Lung (tissue), 12 donors: ENCODE results near the gene URM1. TPM values are rescaled to one million over a fixed set of nuclear protein-coding genes. Genes with fewer than 3 reads are reported as not detected.

Experiments
- ATAC-seq: fragments of 200-7000 bp; cut with Tn5 transposase; one replicate; pipeline ENCODE4 v1.9.1; 2020; ENCODE audit warnings: moderate number of reproducible peaks; ENCODE audit not compliant: insufficient read depth, low FRiP score
- DNase-seq, 3 donors: peaks; one replicate each; pipeline ENCODE4 v3.0.0-alpha.2; 2013 to 2017
- H3K27ac ChIP-seq, 2 donors: one replicate each; pipeline ENCODE4 v1.5.1; 2013; ENCODE audit warnings: mild to moderate bottlenecking in 2 of 2, moderate library complexity in 2 of 2, control low read depth in 1 of 2, inconsistent platforms in 1 of 2, low read depth in 1 of 2, low read length in 1 of 2
- H3K27me3 ChIP-seq, 3 donors: one replicate each; pipeline ENCODE4 v1.5.1; 2013; ENCODE audit warnings: low read length in 2 of 3; ENCODE audit not compliant: control insufficient read depth in 3 of 3, insufficient read depth in 3 of 3
- H3K36me3 ChIP-seq, 4 donors: one replicate each; pipeline ENCODE4 v1.5.1; 2013; ENCODE audit warnings: low read length in 4 of 4, mild to moderate bottlenecking in 1 of 4, moderate library complexity in 1 of 4; ENCODE audit not compliant: control insufficient read depth in 4 of 4, insufficient read depth in 4 of 4
- H3K4me1 ChIP-seq, 5 donors: one replicate each; pipeline ENCODE4 v1.5.1; 2013; ENCODE audit warnings: low read length in 5 of 5, mild to moderate bottlenecking in 2 of 5, moderate library complexity in 1 of 5; ENCODE audit not compliant: control insufficient read depth in 5 of 5, insufficient read depth in 5 of 5
- H3K4me3 ChIP-seq: one replicate; pipeline ENCODE4 v1.5.1; 2013; ENCODE audit warnings: mild to moderate bottlenecking, control low read depth, moderate library complexity
- H3K9ac ChIP-seq, 2 donors: one replicate each; pipeline ENCODE4 v1.5.1; 2013; ENCODE audit warnings: low read length in 2 of 2, control low read depth in 1 of 2; ENCODE audit not compliant: insufficient read depth in 1 of 2
- H3K9me3 ChIP-seq, 4 donors: one replicate each; pipeline ENCODE4 v1.5.1; 2013; ENCODE audit warnings: low read length in 3 of 4, mild to moderate bottlenecking in 1 of 4, moderate library complexity in 1 of 4; ENCODE audit not compliant: control insufficient read depth in 4 of 4, insufficient read depth in 3 of 4
- CTCF ChIP-seq: IDR thresholded peaks from 2 replicates; pipeline ENCODE4 v1.5.1; 2012; ENCODE audit warnings: mild to moderate bottlenecking; ENCODE audit errors: control extremely low read depth, extremely low read depth
- WGBS, 2 donors: extraction: QIAGEN DNeasy Blood & Tissue Kit; methylation state at CpG; one replicate each; pipeline ENCODE4 v1.1.7; 2013; 5-methylcytosine and 5-hydroxymethylcytosine counted together
- polyA plus RNA-seq, 2 donors: library from polyadenylated mRNA; stranded (reverse); fragments of 200-250 nt; gene quantifications; one replicate each; pipeline ENCODE4 v1.2.1, GENCODE V29; 2013
- total RNA-seq, 2 donors: library from RNA; depleted of rRNA in 1 of 2; stranded (reverse); fragments of >200 nt in 1 of 2; gene quantifications; one replicate each; pipeline ENCODE4 v1.2.1, GENCODE V29; 2014 to 2021
- donor health status: control.
- donor health status: control.
- donor health status: Bipolar disorder and iron deficiency.
- donor health status: healthy.
- donor health status: DM: yes; HTN: yes; CAD: no.

The URM1 gene
- total and polyA plus RNA-seq, 4 donors = 35.1 to 67.2 (median 61.3) TPM

- Histone ChIP-seq H3K27me3 (peaks cover 0 to 12% (median 3%) of the 10 kb centered on the region in 3 donors), H3K36me3 (no peaks in the 10 kb centered on the region), H3K4me1 (no peaks in the 10 kb centered on the region), H3K9me3 (no peaks in the 10 kb centered on the region), H3K9ac (no peak overlapping the region), H3K27ac (no peak overlapping the region), H3K4me3 (no peak overlapping the region)
- 63 to 74% methylated on average over 20 of the region's 20 CpGs for WGBS, 2 donors
- no peak for TF ChIP-seq CTCF
- ATAC-seq = no peak
- DNase-seq = no peak
Observed at GRCh38 chr9:128405077-128405779, 34.1 kb downstream of the URM1 start.

- Histone ChIP-seq H3K27ac (no peak overlapping the region), H3K27me3 (peaks cover 0 to 8% (median 3%) of the 10 kb centered on the region in 3 donors), H3K4me3 (no peak overlapping the region), H3K36me3 (no peaks in the 10 kb centered on the region), H3K4me1 (no peaks in the 10 kb centered on the region), H3K9me3 (no peaks in the 10 kb centered on the region), H3K9ac (no peak overlapping the region)
- no peak for TF ChIP-seq CTCF
- DNase-seq = no peak
- no peak for ATAC-seq
- 59 to 80% methylated on average over 7 of the region's 7 CpGs for WGBS, 2 donors
Observed at GRCh38 chr9:128405780-128406171, 34.6 kb downstream of the URM1 start.

GRCh38 chr9:128406848-128407391, 35.7 kb downstream of the URM1 start:
- 80 to 82% methylated on average over 9 of the region's 9 CpGs for WGBS, 2 donors
- DNase-seq = no peak

More at GRCh38 chr9:128406848-128407391, 35.7 kb downstream of the URM1 start:
- Histone ChIP-seq H3K9me3 (no peaks in the 10 kb centered on the region), H3K4me3 (no peak overlapping the region), H3K9ac (no peak overlapping the region), H3K27ac (no peak overlapping the region), H3K36me3 (no peaks in the 10 kb centered on the region), H3K27me3 (peaks cover 0 to 8% (median 3%) of the 10 kb centered on the region in 3 donors), H3K4me1 (no peaks in the 10 kb centered on the region)
- TF ChIP-seq CTCF = no peak
- ATAC-seq = no peak
